ENCODE data around the gene CCDC88C.
"Not testable (repeated sequence)": the region's sequence is repeated elsewhere in the genome, so short reads cannot be mapped to it uniquely, and the experiment has no call there.

CCDC88C gene

DNA sequence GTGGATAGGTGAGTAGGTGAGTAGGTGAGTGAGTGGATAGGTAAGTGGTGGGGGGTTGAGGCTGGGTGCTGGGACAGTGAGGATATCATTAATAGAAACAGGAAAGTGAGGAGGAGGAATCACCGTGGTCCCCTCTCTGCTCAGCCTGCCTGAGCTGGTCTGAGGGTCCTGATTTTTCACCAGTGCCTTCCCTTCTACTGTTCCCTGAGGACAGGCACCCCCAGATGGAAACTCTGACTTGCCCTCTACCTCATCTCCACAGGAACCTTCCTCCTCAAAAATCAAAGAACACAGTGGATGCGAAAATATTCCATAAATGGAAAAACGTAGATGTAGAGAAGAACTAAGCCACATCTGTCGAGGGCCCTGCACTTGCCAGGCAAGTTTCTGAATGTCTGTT lies 175.0 kb downstream of the CCDC88C start:
- no peak for DNase-seq

DNA sequence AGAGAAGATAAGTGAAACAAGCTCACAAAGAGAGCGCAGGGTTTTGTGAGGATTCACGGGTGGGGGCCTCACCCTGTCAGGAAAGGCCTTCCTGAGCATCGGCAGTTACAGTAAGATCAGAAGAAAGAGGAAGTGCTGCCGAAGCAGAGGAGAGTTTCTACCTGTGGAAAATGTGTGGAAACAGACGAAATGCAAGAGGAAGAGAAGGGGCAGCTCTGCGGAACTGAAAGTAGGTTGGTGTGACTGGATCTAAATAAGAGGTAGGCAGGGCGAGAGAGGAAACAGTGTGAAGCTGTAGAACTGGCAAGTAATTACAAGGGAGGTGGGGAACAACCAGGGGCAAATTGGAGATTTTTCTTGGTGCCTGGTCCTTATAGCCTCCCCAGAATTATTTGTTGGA lies 175.8 kb downstream of the CCDC88C start:
- no peak for DNase-seq

DNA sequence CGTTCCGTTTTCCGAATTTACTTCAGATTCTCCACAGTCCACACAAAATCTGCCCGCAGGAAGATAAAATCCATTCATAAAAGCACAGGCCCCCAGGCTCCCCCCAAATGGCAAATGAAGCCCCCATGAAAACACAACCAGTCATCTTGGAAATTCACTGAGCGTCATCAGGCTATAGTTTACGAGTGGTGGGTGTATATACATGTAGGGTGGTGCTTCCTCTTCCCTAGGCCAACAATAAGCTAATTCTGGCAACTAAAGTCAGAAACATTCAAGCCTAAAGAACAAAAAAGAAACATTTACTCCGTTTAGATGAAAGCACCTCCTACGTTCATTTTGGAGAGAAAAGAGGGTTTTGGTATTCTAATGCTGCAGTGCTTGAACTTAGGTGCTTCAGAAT lies 179.0 kb downstream of the CCDC88C start:
- no peak for DNase-seq

DNA sequence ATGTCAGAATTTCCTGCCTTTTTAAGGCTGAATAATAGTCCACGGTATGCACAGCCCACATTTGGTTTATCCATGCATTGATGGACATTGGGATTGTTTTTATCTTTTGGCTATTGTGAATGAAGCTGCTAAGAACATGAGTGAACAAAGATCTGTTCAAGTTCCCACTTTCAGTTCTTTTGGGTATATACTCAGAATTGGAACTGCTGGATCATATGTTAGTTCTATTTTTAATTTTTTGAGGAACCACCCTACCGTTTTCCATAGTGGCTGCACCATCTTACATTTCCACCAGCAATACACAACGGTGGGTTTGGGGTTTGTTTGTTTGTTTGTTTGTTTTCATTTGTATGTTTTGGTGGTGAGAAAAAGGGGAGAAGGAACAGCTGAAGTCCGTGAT lies 179.5 kb downstream of the CCDC88C start:
- DNase-seq: no peak

- DNase-seq: peak; percentile 79
Observed at GRCh38 chr14:91237219-91237618, 180.4 kb downstream of the CCDC88C start.

GRCh38 chr14:91235841-91236240 lies 181.8 kb downstream of the CCDC88C start:
- no peak for DNase-seq

DNA sequence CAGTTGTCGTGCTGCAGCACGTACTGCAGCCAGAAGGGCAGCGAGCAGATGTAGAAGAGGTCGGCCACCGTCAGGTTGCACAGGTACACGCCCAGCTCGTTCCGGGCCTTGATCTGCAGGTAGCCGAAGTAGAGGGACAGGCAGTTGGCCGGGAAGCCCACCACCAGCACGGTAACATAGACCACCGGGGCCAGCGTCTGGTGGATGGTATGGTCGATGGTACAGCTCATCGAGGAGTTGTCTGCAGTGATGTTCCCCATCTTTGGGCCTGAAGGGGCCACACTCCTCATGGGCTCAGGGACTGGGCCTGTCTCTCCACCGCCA lies 182.9 kb downstream of the CCDC88C start:
- no peak for DNase-seq

GRCh38 chr14:91233936-91234790 lies 183.5 kb downstream of the CCDC88C start:
- no peak for DNase-seq

- no peak for DNase-seq
Observed at GRCh38 chr14:91232603-91233002, 185.0 kb downstream of the CCDC88C start.

GRCh38 chr14:91232052-91232451 lies 185.6 kb downstream of the CCDC88C start:
- DNase-seq: no peak

GRCh38 chr14:91231446-91231845 lies 186.2 kb downstream of the CCDC88C start:
- no peak for DNase-seq

- no peak for DNase-seq
Observed at GRCh38 chr14:91230397-91231035, 187.1 kb downstream of the CCDC88C start.

DNA sequence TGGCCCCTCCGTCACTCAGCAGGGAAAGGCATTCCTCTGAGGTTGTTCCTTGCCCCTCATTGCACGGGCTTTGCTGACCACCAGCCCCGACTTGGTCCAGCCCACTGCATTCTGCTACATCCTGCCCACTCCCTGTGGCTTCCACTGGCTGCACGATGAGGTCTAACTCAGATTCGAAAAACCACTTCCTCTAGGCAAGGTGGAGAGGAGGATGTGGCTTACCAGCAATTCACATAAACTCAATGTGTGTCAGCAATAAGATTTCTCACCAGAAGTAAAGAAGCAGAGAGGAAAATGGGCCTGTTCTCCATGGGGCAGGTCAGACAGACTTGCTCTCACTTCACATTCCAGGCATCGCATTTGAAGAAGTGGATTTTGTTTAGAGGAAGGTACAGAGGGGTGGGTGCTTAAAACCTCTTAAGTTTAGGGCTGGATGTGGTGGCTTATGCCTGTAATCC lies 187.8 kb downstream of the CCDC88C start:
- DNase-seq: peak; percentile 40

GRCh38 chr14:91229005-91229382 lies 188.6 kb downstream of the CCDC88C start:
- DNase-seq: no peak

GRCh38 chr14:91228112-91229004 lies 189.3 kb downstream of the CCDC88C start:
- DNase-seq: peak; percentile 23

DNA sequence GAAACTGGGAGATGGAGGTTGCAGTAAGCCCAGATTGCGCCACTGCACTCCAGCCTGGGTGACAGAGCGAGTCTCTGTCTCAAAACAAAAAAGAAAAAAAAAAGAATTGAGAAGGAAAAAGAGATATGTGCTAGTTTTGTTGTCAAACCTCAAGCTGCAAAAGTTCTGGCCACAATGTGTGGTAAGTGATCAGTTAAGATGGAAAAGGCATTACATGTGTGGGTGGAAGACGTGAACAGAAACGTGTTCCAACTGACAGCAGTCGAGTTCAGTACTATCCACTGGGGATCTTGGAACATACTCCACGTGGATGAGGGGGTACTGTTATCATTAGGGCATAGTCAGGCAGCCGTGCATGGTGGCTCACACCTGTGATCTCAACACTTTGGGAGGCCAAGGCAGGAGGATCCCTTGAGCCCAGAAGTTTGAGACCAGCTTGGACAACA lies 190.4 kb downstream of the CCDC88C start:
- DNase-seq: no peak

GRCh38 chr14:91226360-91226759 lies 191.3 kb downstream of the CCDC88C start:
- DNase-seq: not testable (repeated sequence)

DNA sequence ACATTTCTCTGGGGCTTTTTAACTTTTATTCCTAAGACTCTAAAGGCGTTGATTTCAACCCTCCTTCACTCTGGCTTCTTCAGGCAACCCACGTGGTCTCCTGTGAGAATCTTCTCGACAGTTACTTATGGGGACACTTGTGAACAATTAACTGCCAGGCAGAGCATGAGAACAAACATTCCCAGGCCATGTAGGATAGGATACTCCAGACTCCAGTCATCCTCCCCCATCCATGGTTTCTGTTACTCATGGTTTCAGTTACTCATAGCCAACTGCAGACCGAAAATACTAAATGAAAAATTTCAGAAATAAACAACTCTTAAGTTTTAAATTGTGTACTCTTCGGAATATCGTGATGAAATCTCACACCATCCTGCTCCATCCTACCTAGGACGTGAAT lies 192.6 kb downstream of the CCDC88C start:
- no peak for DNase-seq

- no peak for DNase-seq
Observed at GRCh38 chr14:91223028-91223783, 194.4 kb downstream of the CCDC88C start.
